ENCODE data around the gene BAD. TPM values are rescaled to one million over a fixed set of nuclear protein-coding genes. Genes with fewer than 3 reads are reported as not detected.

The BAD gene
- total RNA-seq, 1 donor from 2014 or later, result 40.0 TPM

DNA sequence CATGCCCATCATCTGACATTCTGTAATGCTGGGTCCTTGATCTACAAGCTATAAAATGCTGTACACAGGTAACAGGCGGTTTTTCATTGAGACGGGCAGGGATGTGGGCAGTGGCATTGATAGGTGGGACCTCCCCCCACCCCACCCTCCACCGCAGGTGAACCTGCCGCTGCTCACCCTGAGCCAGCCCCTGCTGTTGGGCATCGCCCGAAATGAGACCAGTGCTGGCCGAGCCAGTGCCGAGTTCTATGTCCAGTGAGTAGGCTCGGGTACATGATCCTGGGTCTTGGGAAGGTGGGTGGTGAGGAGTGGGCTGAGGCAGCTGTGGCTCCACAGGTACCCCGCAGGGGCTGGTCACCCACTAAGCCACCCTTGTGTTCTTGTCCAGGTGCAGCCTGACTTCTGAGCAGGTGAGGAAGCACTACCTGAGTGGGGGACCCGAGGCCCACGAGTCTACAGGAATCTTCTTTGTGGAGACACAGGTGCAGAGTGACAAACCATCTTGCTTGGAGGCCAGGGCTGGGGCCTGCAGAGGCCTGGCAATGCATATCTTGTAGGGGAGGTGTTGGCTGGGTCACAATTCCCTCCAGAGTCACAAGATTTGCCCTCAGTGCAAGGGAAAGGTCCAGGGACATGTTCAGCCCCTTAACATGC, 55.2 kb downstream of the BAD start:
- no peak for DNase-seq

DNA sequence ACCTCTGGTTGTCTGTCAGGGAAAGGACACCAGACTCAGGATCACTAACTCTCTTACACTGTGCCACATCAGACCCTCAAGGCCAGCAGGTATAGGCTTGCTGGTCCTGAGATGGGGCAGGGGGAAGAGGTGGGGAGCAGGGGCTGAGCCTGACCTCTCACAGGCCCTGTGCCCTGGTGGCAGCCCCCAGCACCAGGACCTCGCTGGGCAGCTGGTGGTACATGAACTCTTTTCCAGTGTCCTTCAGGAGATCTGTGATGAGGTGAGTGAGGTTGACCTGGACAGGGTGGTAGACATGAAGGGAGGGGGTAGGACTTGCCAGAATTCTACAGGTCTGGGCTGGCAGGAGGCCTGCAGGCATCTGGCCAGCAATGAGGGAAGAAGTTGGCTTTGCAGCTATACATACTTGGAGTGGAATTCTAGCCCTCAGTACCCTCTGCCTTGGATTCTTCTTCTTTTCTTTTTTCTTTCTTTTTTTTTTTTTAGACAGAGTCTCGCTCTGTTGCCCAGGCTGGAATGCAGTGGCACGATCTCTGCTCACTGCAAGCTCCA, 57.0 kb downstream of the BAD start:
- no peak for DNase-seq

DNA sequence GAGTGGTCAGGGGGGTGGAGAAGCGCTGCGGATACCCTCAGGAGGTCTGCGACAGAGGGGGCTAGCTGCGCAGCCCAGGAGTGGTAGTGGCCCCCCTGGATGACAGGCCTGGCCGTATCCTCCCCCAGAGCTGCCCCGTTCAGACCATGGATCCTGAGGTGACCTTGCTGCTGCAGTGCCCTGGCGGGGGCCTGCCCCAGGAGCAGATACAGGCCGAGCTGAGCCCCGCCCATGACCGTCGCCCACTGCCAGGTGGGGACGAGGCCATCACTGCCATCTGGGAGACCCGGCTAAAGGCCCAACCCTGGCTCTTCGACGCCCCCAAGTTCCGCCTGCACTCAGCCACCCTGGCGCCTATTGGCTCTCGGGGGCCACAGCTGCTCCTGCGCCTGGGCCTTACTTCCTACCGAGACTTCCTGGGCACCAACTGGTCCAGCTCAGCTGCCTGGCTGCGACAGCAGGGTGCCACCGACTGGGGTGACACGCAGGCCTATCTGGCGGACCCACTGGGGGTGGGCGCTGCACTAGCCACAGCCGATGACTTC, 57.9 kb downstream of the BAD start:
- peak; percentile 64 for DNase-seq

DNA sequence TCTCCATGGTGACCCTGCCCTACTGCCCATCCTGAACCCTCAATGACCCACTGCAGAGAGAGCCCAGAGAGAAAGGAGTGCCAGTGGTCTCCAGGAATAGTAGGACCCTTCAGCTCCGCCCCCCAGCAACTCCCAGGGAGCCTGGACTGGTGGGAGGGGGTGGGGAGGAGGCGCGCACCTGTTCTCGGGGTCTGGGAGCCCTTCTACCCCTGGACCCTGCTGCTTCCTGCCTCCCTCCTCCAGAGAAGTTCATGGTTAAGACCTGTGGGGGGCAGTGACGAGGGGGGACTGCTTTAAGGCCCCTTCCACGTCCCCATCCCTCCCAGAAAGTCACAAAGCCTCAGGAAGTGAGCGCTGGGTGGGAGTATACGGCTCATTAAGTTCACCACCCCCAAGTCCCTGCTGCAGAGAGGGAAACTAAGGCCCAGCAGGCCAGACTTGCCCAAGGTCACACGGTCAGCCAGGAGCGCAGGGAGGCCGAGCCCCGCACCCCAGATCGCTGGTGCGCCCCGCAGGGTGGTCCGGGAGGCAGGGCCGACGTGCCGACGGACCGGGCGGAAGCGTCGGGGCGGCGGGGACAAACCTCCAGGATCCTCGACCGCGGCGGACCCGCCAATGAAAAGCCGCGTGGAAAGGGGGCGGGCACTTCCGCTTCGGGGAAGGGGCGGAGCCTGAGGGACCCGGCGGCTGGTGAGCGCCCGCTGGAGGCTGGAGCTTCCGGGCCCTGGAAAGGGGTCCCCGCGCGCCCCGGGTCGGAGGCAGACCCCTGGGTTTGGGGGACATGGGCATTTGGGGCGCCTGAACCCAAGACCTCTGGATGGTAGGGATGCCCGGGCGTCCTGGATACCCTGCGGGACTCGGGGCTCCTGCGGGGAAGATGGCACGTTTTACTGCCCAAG, 58.6 kb downstream of the BAD start, which contains the start of the genes NUDT22 and TRPT1:
TSS of gene NUDT22 (plus strand) at position 667 of the 899 bp plus-strand sequence. CDS start 379 bp downstream, outside the sequence.
TSS of gene TRPT1 (minus strand) at position 579 of the 899 bp plus-strand sequence. CDS start at position 253, 326 bp downstream.
- DNase-seq, result peak; percentile 94

DNA sequence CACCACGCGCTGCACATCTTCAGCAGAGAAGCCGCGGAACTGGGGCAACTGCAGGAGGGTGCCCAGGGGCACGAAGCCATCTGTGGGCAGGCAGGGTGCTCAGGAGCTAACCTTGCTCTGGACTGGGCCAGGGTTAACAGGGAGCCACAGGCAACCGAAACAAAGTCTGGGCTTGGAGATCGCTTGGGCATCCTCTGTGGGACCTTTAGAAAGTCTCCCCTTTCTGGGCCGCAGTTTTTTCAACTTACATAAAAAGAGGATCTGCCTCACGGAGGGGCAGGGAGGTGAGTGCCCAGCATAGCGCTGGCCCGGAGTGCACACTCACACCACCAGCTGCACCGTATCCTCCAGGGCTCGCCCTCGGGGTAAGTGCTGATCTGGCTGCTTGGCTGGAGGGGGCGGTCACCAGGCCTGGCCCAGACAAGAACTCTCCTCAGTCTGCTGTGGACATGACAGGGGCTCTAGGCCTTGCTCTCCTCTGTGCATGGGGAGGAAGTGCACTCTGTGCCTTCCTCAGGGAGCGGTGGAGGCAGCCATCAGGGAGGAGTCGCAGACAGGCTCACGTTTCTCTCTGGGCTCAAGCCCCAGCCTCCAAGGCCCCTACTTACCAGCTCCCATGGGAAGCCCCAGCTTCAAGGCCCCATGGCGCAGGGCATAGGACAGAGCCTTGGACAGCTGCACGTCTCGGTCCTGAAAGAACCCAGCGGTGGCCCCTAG, 59.4 kb downstream of the BAD start:
- no peak for DNase-seq

DNA sequence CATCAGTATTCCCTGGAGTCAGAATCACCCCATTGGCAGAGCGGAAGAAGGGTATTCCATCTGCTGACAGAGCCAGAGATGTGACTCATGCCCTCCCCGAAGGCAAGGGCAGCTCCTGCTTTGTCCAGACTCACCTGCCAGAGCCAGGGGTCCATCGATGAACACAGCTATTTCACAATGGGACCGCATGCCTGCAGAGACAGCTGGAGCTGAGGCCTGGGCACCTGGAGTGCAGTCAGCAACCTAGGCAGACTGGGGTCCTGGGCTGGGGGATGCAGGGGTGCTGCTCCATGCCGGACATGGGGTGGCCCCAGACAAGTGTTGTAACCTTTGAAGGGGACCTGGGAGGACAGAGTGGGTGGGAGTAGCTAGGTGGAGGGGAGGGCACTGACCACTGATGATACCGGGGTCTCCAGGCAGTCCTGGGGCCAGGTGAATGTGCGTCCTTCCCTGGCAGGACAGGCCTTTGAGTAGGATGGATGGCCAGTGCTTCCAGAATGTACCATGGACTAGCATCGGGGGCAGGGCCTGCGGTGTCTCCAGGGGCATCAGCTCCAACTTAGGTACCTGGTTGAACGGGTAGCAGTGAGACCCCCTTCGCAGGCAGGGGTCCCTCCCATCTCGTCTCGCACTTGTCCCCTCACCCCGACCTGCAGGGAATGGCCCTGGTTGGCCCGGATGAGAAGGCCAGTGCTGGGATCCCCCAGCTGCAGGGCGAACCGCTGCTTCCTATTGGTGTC, 60.1 kb downstream of the BAD start:
- no peak for DNase-seq

DNA sequence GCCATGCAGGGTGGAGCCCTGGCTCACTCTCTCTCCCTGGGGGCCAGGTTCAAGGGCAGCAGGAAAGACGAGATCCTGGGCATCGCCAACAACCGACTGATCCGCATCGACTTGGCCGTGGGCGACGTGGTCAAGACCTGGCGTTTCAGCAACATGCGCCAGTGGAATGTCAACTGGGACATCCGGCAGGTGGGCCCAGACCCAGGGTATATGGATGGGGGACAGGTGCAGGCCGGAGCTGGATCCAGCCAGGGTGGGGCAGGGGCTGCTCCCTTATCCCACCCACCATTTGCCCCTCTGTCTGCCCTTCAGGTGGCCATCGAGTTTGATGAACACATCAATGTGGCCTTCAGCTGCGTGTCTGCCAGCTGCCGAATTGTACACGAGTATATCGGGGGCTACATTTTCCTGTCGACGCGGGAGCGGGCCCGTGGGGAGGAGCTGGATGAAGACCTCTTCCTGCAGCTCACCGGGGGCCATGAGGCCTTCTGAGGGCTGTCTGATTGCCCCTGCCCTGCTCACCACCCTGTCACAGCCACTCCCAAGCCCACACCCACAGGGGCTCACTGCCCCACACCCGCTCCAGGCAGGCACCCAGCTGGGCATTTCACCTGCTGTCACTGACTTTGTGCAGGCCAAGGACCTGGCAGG, 61.3 kb downstream of the BAD start:
- DNase-seq, result no peak

DNA sequence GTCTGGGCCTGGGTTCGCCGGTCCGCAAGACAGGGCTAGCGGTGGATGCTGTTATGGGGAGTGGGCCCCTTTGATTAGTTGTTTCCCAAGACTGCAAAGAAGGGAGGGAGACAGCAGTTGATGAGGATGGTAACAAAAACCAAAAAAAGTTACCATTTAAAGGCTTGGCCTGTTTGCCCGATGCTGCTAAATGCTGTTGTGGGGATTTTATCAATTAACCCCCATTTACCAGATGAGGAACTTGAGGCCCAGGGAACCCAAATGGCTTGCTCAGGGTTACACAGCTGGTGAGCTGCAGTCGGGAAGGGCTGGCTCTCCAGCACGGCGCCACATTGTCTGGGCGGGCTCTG, 61.8 kb downstream of the BAD start:
- no peak for DNase-seq

DNA sequence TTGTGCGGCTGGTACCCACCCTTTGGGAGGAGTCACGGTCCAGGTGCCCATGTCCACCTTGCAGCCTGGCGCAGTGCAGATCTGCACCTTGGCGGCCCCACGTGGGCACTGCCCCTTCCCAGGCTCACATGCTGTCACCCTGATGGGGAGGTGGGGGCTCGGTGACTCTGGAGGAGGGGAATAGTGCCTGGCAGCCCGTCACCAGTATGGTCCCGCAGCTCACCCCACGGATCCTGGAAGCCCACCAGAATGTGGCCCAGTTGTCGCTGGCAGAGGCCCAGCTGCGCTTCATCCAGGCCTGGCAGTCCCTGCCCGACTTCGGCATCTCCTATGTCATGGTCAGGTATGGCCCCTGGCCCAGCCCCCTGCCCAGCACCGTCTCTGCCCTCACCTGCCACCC, 63.7 kb downstream of the BAD start:
- no peak for DNase-seq

DNA sequence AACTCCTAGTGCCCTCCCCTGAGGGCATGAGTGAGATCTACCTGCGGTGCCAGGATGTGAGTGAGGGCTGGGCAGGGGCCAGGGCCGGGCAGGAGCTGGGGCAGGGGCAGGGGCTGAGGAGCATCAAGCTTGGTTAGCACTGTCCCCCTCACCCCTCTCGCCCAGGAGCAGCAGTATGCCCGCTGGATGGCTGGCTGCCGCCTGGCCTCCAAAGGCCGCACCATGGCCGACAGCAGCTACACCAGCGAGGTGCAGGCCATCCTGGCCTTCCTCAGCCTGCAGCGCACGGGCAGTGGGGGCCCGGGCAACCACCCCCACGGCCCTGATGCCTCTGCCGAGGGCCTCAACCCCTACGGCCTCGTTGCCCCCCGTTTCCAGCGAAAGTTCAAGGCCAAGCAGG, 64.2 kb downstream of the BAD start:
- DNase-seq, result no peak

Small RNA genes within 50 kb of the gene (small RNA-seq; reads per million reads assigned to genes)
- gene RF00019 (ENCODE audit: low replicate concordance), result not detected

Other genes with a start within 250 kb of the BAD start
- gene FLRT1, start 248.7 kb downstream of the BAD start, total RNA-seq, result 3.7 TPM
- 58.8 TPM for gene MACROD1, start 118.6 kb downstream of the BAD start, total RNA-seq
- 94.2 TPM for gene STIP1, start 98.5 kb downstream of the BAD start, total RNA-seq
- 5.7 TPM for gene FERMT3, start 77.9 kb downstream of the BAD start, total RNA-seq
- gene TRPT1, start 58.5 kb downstream of the BAD start, total RNA-seq, result 53.3 TPM
- gene NUDT22, start 58.4 kb downstream of the BAD start, total RNA-seq, result 35.1 TPM
- gene DNAJC4, start 54.1 kb downstream of the BAD start, total RNA-seq, result 16.7 TPM
- 46.5 TPM for gene VEGFB, start 50.1 kb downstream of the BAD start, total RNA-seq
- 28.6 TPM for gene FKBP2, start 43.6 kb downstream of the BAD start, total RNA-seq
- gene PPP1R14B, start 37.7 kb downstream of the BAD start, total RNA-seq, result 82.5 TPM
- 18.5 TPM for gene PLCB3, start 33.1 kb downstream of the BAD start, total RNA-seq
- 13.3 TPM for gene GPR137, start 1.2 kb upstream of the BAD start, total RNA-seq
- not detected for gene KCNK4, start 6.6 kb upstream of the BAD start, total RNA-seq
- gene CATSPERZ, start 15.7 kb upstream of the BAD start, total RNA-seq, result not detected
- 62.6 TPM for gene ESRRA, start 20.9 kb upstream of the BAD start, total RNA-seq
- gene TRMT112, start 32.9 kb upstream of the BAD start, total RNA-seq, result 150 TPM
- 169 TPM for gene PRDX5, start 33.5 kb upstream of the BAD start, total RNA-seq
- 6.4 TPM for gene CCDC88B, start 55.5 kb upstream of the BAD start, total RNA-seq
- 25.4 TPM for gene RPS6KA4, start 74.5 kb upstream of the BAD start, total RNA-seq